HepG2 (cell line): ENCODE data around the gene B4GALT3. TPM values are rescaled to one million over a fixed set of nuclear protein-coding genes. Genes with fewer than 3 reads are reported as not detected.

Experiments used
- FOXC1 ChIP-seq: sonication (generic); formaldehyde crosslinking; IDR thresholded peaks from 2 replicates; pipeline ENCODE4 v1.8.0; 2022; ENCODE audit warnings: mild to moderate bottlenecking, missing genetic modification reagents, borderline replicate concordance
- GATA4 ChIP-seq: sonication (generic); IDR thresholded peaks from 2 replicates; pipeline ENCODE4 v1.6.1; 2016; ENCODE audit warnings: antibody characterized with exemption, low read depth, borderline replicate concordance
- JUND ChIP-seq: sonication (generic); formaldehyde crosslinking; IDR thresholded peaks from 2 replicates; pipeline ENCODE4 v1.8.0; 2022; ENCODE audit warnings: mild to moderate bottlenecking, missing genetic modification reagents
- MBD4 ChIP-seq: IDR thresholded peaks from 2 replicates; pipeline ENCODE4 v1.6.1; 2012; ENCODE audit warnings: low read length, inconsistent platforms, borderline replicate concordance
- MED1 ChIP-seq: sonication (generic); formaldehyde crosslinking; IDR thresholded peaks from 2 replicates; pipeline ENCODE4 v1.4.0; 2020; ENCODE audit warnings: missing genetic modification reagents
- SYNCRIP ChIP-seq: fragments of 200-400 bp; formaldehyde crosslinking; IDR thresholded peaks from 2 replicates; pipeline ENCODE4 v1.6.1; 2018; ENCODE audit warnings: mild to moderate bottlenecking, low read depth, low read length; ENCODE audit not compliant: insufficient read depth
- WIZ ChIP-seq: sonication (generic); formaldehyde crosslinking; IDR thresholded peaks from 2 replicates; pipeline ENCODE4 v1.5.1; 2020; ENCODE audit warnings: mild to moderate bottlenecking, missing genetic modification reagents
- ZBTB38 ChIP-seq: sonication (generic); formaldehyde crosslinking; IDR thresholded peaks from 2 replicates; pipeline ENCODE4 v1.5.1; 2020; ENCODE audit warnings: mild to moderate bottlenecking, missing genetic modification reagents
- ZFP36 ChIP-seq: fragments of 150-350 bp; IDR thresholded peaks from 2 replicates; pipeline ENCODE4 v1.6.1; 2018; ENCODE audit warnings: borderline replicate concordance, low read length, low read depth; ENCODE audit not compliant: partially characterized antibody
- ZFP91 ChIP-seq: sonication (generic); formaldehyde crosslinking; IDR thresholded peaks from 2 replicates; pipeline ENCODE4 v1.9.0; 2022; ENCODE audit warnings: missing genetic modification reagents, mild to moderate bottlenecking, borderline replicate concordance
- ZNF160 ChIP-seq: sonication (generic); formaldehyde crosslinking; IDR thresholded peaks from 2 replicates; pipeline ENCODE4 v1.8.0; 2022; ENCODE audit warnings: mild to moderate bottlenecking, inconsistent platforms, missing genetic modification reagents
- ZNF335 ChIP-seq: sonication (generic); formaldehyde crosslinking; IDR thresholded peaks from 2 replicates; pipeline ENCODE4 v1.4.0; 2020; ENCODE audit warnings: missing genetic modification reagents
- ZNF510 ChIP-seq: sonication (generic); formaldehyde crosslinking; IDR thresholded peaks from 2 replicates; pipeline ENCODE4 v1.4.0; 2020; ENCODE audit warnings: low read depth, mild to moderate bottlenecking, missing genetic modification reagents
- ZNF512 ChIP-seq: sonication (generic); formaldehyde crosslinking; IDR thresholded peaks from 2 replicates; pipeline ENCODE4 v1.4.0; 2020; ENCODE audit warnings: mild to moderate bottlenecking, missing genetic modification reagents
- ZNF530 ChIP-seq: sonication (generic); formaldehyde crosslinking; IDR thresholded peaks from 2 replicates; pipeline ENCODE4 v1.5.0; 2020; ENCODE audit warnings: low read depth, mild to moderate bottlenecking, missing genetic modification reagents
- ZNF557 ChIP-seq: sonication (generic); formaldehyde crosslinking; IDR thresholded peaks from 2 replicates; pipeline ENCODE4 v1.4.0; 2020; ENCODE audit warnings: missing genetic modification reagents
- ZNF678 ChIP-seq: sonication (generic); formaldehyde crosslinking; IDR thresholded peaks from 2 replicates; pipeline ENCODE4 v1.4.0; 2020; ENCODE audit warnings: mild to moderate bottlenecking, missing genetic modification reagents
- polyA plus RNA-seq, 8 experiments: library from polyadenylated mRNA; depleted of rRNA in 3 of 8; stranded (reverse) in 7 of 8; unstranded in 1 of 8; fragments of >200 nt; fragmentation: Illumina TruSeq in 4 of 8; extraction: Trizol in 4 of 8; gene quantifications; 2 replicates each; pipeline versions ENCODE4 v1.2.1 to v1.2.3, GENCODE V29; 2011 to 2016; ENCODE audit warnings: low read depth in 4 of 8, missing spikeins in 1 of 8, mixed read lengths in 1 of 8; ENCODE audit not compliant: insufficient read depth in 1 of 8
- total RNA-seq, 5 experiments: library from RNA; depleted of rRNA; stranded (reverse); fragments of >200 nt; fragmentation: Illumina TruSeq; extraction: Trizol; gene quantifications; 2 replicates each; pipeline ENCODE4 v1.2.3, GENCODE V29; 2016; ENCODE audit warnings: low read depth in 1 of 5
- TF ChIP-seq, protein P1 (sequence below): sonication (generic); formaldehyde crosslinking; IDR thresholded peaks from 2 replicates; pipeline ENCODE4 v1.5.1; 2020; ENCODE audit warnings: missing genetic modification reagents, mild to moderate bottlenecking, borderline replicate concordance
- TF ChIP-seq, protein P2 (sequence below): sonication (generic); formaldehyde crosslinking; IDR thresholded peaks from 2 replicates; pipeline ENCODE4 v1.8.0; 2022; ENCODE audit warnings: missing genetic modification reagents, mild to moderate bottlenecking, borderline replicate concordance
- TF ChIP-seq, protein P3 (sequence below): sonication (generic); formaldehyde crosslinking; IDR thresholded peaks from 2 replicates; pipeline ENCODE4 v1.4.0; 2020; ENCODE audit warnings: missing genetic modification reagents

Gene B4GALT3
- total and polyA plus RNA-seq, 2 of the 13 experiments (the other 11 are each of a cell fraction or from before 2014, with no cell fraction given): 35.6 to 40.4 TPM

DNA sequence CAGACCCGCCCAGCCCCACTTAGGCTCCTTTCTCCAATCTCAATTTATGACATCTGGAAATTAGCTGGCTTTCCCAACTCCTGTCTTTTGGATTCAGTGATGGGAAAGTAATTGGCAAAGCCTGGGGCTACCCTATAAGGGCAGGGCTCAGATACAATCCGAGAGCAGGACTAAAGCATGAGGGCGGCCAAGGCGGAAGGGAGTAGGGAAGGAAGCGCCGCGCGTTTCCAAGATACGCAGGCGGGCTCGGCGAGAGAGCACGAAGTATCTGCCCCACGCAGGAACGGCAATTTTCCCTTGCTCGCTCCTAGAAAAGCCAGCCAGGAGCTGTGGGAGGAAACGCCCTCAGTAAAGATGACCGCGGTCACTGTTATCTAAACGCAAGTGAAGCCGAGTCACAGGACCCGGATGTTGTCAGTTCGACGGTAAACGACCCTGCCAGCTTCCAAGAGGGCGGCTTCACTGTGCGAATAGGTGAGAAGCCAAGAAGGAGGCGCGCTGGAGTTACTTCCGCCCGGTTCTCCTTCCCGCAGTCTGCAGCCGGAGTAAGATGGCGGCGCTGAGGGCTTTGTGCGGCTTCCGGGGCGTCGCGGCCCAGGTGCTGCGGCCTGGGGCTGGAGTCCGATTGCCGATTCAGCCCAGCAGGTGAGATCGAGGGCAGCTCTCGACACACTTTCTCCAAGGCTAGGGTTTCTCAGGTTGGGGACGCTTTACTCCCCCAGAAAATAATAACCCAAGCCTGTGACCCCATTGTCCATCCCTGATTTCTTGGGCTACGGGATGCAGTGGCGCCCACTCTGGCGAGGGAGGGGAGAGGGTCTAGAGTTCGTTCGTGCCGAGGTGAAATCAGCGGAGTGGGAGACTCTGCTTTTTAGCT lies 24.8 kb upstream of the B4GALT3 start, which contains the start of gene NDUFS2 (continued):
- TF ChIP-seq GATA4 (peak; percentile 25; the same call in 1 of the 2 replicates), ZNF678 (CRISPR knock-in tag) (peak; percentile 82), ZNF510 (CRISPR knock-in tag) (0 out of 2 replicates have a peak, but pooled peaks have one; percentile 53), ZFP36 (no peak), JUND (CRISPR knock-in tag) (no peak), ZNF557 (CRISPR knock-in tag) (no peak), FOXC1 (CRISPR knock-in tag) (no peak; the same call in 1 of the 2 replicates), ZNF160 (CRISPR knock-in tag) (peak; percentile 54; the same call in 1 of the 2 replicates), MBD4 (no peak), MED1 (peak; percentile 55), ZNF335 (CRISPR knock-in tag) (peak; percentile 84), ZFP91 (peak; percentile 66; the same call in 1 of the 2 replicates), WIZ (no peak; the same call in 1 of the 2 replicates), ZNF530 (CRISPR knock-in tag) (no peak), SYNCRIP (no peak), ZBTB38 (CRISPR knock-in tag) (0 out of 2 replicates have a peak, but pooled peaks have one; percentile 64), ZNF512 (CRISPR knock-in tag) (no peak)
- TF ChIP-seq, protein P1, sequence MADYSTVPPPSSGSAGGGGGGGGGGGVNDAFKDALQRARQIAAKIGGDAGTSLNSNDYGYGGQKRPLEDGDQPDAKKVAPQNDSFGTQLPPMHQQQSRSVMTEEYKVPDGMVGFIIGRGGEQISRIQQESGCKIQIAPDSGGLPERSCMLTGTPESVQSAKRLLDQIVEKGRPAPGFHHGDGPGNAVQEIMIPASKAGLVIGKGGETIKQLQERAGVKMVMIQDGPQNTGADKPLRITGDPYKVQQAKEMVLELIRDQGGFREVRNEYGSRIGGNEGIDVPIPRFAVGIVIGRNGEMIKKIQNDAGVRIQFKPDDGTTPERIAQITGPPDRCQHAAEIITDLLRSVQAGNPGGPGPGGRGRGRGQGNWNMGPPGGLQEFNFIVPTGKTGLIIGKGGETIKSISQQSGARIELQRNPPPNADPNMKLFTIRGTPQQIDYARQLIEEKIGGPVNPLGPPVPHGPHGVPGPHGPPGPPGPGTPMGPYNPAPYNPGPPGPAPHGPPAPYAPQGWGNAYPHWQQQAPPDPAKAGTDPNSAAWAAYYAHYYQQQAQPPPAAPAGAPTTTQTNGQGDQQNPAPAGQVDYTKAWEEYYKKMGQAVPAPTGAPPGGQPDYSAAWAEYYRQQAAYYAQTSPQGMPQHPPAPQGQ (CRISPR knock-in tag): no peak
- TF ChIP-seq, protein P2, sequence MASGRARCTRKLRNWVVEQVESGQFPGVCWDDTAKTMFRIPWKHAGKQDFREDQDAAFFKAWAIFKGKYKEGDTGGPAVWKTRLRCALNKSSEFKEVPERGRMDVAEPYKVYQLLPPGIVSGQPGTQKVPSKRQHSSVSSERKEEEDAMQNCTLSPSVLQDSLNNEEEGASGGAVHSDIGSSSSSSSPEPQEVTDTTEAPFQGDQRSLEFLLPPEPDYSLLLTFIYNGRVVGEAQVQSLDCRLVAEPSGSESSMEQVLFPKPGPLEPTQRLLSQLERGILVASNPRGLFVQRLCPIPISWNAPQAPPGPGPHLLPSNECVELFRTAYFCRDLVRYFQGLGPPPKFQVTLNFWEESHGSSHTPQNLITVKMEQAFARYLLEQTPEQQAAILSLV (CRISPR knock-in tag): peak; percentile 77; the same call in 1 of the 2 replicates
- TF ChIP-seq, protein P3, sequence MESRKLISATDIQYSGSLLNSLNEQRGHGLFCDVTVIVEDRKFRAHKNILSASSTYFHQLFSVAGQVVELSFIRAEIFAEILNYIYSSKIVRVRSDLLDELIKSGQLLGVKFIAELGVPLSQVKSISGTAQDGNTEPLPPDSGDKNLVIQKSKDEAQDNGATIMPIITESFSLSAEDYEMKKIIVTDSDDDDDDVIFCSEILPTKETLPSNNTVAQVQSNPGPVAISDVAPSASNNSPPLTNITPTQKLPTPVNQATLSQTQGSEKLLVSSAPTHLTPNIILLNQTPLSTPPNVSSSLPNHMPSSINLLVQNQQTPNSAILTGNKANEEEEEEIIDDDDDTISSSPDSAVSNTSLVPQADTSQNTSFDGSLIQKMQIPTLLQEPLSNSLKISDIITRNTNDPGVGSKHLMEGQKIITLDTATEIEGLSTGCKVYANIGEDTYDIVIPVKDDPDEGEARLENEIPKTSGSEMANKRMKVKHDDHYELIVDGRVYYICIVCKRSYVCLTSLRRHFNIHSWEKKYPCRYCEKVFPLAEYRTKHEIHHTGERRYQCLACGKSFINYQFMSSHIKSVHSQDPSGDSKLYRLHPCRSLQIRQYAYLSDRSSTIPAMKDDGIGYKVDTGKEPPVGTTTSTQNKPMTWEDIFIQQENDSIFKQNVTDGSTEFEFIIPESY: no peak
